SW 1271 (cell line): ENCODE results near the gene LEMD3.
A peak's percentile ranks its signal among the peaks of the same experiment; 100 is the strongest.
"Not testable (repeated sequence)": the region's sequence is repeated elsewhere in the genome, so short reads cannot be mapped to it uniquely, and the experiment has no call there.

Source experiments
- DNase-seq, 2 experiments: peaks; one replicate each; lab custom pipeline; 2025; lab: John Stamatoyannopoulos, UW

The LEMD3 gene

GRCh38 chr12:65278576-65279368 lies 109.4 kb downstream of the LEMD3 start, which contains the start of gene MSRB3:
MSRB3 (plus strand) TSS chr12:65278683; CDS start chr12:65308580, 29,897 bp downstream.
- DNase-seq, result peak in 1 of 2 experiments; percentile 50

GRCh38 chr12:65279369-65280112 lies 110.2 kb downstream of the LEMD3 start:
- peak in 1 of 2 experiments; percentile 40 for DNase-seq

GRCh38 chr12:65280306-65280705 lies 110.9 kb downstream of the LEMD3 start:
- DNase-seq, result no peak

GRCh38 chr12:65282840-65283239 lies 113.5 kb downstream of the LEMD3 start:
- DNase-seq, result peak in 1 of 2 experiments; percentile 8

- DNase-seq, result not testable (repeated sequence)
These were observed 116.1 kb downstream of the LEMD3 start for GRCh38 chr12:65285532-65285931.

- DNase-seq, result no peak
These were observed 118.0 kb downstream of the LEMD3 start for GRCh38 chr12:65287426-65287825.

- no peak for DNase-seq
These were observed 122.9 kb downstream of the LEMD3 start for GRCh38 chr12:65292241-65292640.

- DNase-seq, result no peak
These were observed 124.4 kb downstream of the LEMD3 start for GRCh38 chr12:65293735-65294134.

GRCh38 chr12:65294641-65295262 lies 125.4 kb downstream of the LEMD3 start:
- DNase-seq, result no peak

- DNase-seq, result no peak
These were observed 127.3 kb downstream of the LEMD3 start for GRCh38 chr12:65296508-65297265.
